Measurements from ENCODE around the gene CHD8. TPM values are rescaled to one million over a fixed set of nuclear protein-coding genes. Genes with fewer than 3 reads are reported as not detected.

Gene CHD8
- total and polyA plus RNA-seq, 2 donors (not counting 3 experiments of a cell fraction or from before 2014, with no cell fraction given): 52.3 to 94.3 TPM

GRCh38 chr14:21384494-21384851, 71.5 kb downstream of the CHD8 start:
- H3K27ac ChIP-seq (ENCODE audit: insufficient read depth, low read depth, low read length): peak overlapping the region; percentile 86
- H3K4me1 ChIP-seq (ENCODE audit: control insufficient read depth, extremely low read depth, insufficient read depth, low read length): peaks cover 29% of the 10 kb centered on the region
- intact Hi-C loops (cut with micrococcal nuclease) (no loop called here), dilution Hi-C loops (cut with MboI; ENCODE audit: extremely low pct_ligation_motif_present, low sequenced_read_pairs) (no loop called here)
- no TSS peak for BruUV-seq (replicated peaks)
- peak overlapping the region; percentile 81 for H3K4me2 ChIP-seq (ENCODE audit: insufficient read depth, low read length)
- DNase-seq (ENCODE audit: low read depth, low spot score) (no peak), FAIRE-seq (no peak)
- CTCF ChIA-PET: interaction anchor here (0.8 to 1.1 kb wide), 4 partner anchors 15 to 110 kb away, joined by 3 to 4 read pairs (median 3); partner anchors contain the start of genes RAB2B and TOX4
- H3K36me3 ChIP-seq (ENCODE audit: control insufficient read depth in 2 of 2, extremely low read depth in 1 of 2, insufficient read depth in 2 of 2, low read length in 2 of 2): peaks cover 9 to 11% of the 10 kb centered on the region in 2 experiments
- H3K9me3 ChIP-seq (replicated peaks; ENCODE audit: control insufficient read depth, insufficient read depth, low read length): no peaks in the 10 kb centered on the region
- peak overlapping the region; percentile 20 to 68 (median 68) for H3K4me3 ChIP-seq (replicated peaks in 1 of 3; ENCODE audit: insufficient read depth in 1 of 3, low read depth in 1 of 3, low read length in 3 of 3)
- no peaks in the 10 kb centered on the region for H4K20me1 ChIP-seq (replicated peaks; ENCODE audit: control insufficient read depth, extremely low read depth, insufficient read depth, low read length)
- POLR2A ChIA-PET: interaction anchor here (0.5 to 1.1 kb wide), 4 partner anchors 9 to 128 kb away, joined by 3 to 5 read pairs (median 3); no protein-coding TSS in a partner anchor
- peaks cover 42% of the 10 kb centered on the region for H3K79me2 ChIP-seq (ENCODE audit: control insufficient read depth, insufficient read depth, low read length)
- no peaks in the 10 kb centered on the region for H3K27me3 ChIP-seq (ENCODE audit: control insufficient read depth in 2 of 2, insufficient read depth in 2 of 2, low read length in 2 of 2)
- TF ChIP-seq EZH2 (IDR thresholded peaks at IDR 0.05; ENCODE audit: borderline replicate concordance, low read depth, low read length, severe bottlenecking): no peak
- TF ChIP-seq FOS (IDR thresholded peaks at IDR 0.05; ENCODE audit: borderline replicate concordance, insufficient read depth, low read length): no peak
- no peak for TF ChIP-seq GATA2 (IDR thresholded peaks at IDR 0.05; ENCODE audit: insufficient read depth, insufficient read length, low read depth, low read length)
- TF ChIP-seq CTCF (IDR thresholded peaks at IDR 0.05; ENCODE audit: extremely low read depth in 1 of 2, insufficient read depth in 1 of 2, low read depth in 1 of 2, low read length in 2 of 2): no peak
- TF ChIP-seq MYC (IDR thresholded peaks at IDR 0.05; ENCODE audit: low read depth, low read length): no peak
- no peak for TF ChIP-seq MAX (IDR thresholded peaks at IDR 0.05; ENCODE audit: insufficient read depth, insufficient read length)
- no peak for TF ChIP-seq POLR2A (IDR thresholded peaks at IDR 0.05; ENCODE audit: low read depth, low read length)
- TF ChIP-seq JUN (IDR thresholded peaks at IDR 0.05; ENCODE audit: borderline replicate concordance, insufficient read depth, insufficient read length, low read depth): no peak
- TF ChIP-seq POLR2AphosphoS5 (IDR thresholded peaks at IDR 0.05; ENCODE audit: insufficient read depth, low read depth, low read length): no peak
- H2AFZ ChIP-seq (ENCODE audit: low read depth, low read length): peak overlapping the region; percentile 45
- no peaks in the 10 kb centered on the region for H3K9me1 ChIP-seq (replicated peaks; ENCODE audit: control insufficient read depth, extremely low read depth, insufficient read depth, low read length)
- H3K9ac ChIP-seq (replicated peaks; ENCODE audit: extremely low read depth, insufficient read depth, low read length): peak overlapping the region; percentile 97

Measured in endothelial cell of umbilical vein (primary cell).